SIG-M5 (cell line): ENCODE data around the gene S1PR3.
"Not testable (repeated sequence)": the region's sequence is repeated elsewhere in the genome, so short reads cannot be mapped to it uniquely, and the experiment has no call there.

Source experiments
- DNase-seq: peaks from one replicate; lab custom pipeline; 2025; lab: John Stamatoyannopoulos, UW

Gene S1PR3

DNA sequence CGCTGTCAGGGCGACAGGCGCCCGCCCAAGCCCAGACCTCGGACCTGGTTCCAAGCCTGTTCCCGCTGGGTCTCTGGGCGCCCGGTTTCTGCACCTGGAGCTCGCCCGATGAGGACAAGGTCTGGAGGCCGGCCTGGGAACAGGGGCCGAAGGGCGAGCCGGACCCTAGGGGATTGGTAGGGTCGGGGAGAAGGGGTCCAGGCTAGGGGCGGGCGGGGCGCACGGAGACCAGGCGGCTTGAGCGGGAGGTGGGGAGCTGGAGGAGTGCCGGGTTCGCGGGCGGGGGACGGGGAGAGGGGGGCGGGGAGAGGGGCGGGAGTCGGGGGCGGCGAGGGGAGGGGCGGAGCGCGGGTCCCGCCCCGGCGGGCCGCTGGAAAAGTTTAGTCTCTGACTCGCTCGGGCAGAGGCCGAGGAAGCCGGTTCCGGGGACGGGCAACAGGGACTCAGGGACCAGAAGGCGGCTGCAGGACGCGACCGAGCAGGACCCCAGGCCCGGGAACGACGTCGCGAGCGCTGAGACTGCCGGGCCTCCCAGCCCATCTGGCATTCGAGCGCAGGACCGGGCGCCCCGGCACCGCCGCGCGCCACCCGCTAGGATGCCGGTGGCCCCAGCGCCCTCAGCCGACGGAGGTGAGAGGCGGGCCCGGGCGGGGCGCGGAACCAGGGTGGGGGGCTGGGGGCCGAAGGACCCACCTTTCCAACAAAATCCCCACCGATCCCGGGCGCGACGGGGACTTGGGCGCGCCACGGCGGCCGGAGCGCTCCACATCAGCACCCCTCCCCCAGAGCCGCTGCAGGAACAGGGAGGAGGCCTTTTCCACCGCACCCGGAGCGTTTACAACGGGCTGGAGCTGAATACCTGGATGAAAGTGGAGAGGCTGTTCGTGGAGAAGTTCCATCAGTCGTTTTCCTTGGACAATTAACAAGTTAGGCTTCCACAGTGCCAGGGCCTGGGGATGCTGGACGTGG lies at the start of gene S1PR3:
Gene S1PR3 (plus strand): TSS at position 403 of the 969 bp plus-strand sequence. CDS start 9,733 bp downstream, outside the sequence.
- DNase-seq = no peak

DNA sequence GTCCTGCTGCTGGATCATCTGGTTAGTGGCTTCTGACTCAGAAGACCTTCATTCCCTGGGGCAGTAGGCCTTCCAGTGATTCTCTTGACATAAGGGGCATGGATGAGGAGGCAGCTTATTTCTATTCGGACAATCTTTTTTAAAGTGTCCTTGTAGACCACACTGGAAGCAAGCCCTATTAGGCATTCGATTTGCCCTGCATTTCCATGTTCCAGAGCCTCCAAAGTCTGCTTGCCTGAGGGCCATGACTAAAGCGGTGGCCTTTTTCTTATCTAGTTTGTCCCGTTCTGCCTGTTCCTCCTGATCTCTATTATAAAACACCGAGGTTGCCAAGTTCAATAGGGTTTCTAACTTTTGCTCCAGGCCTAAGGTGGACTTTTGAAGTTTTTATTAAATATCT lies 49.7 kb upstream of the S1PR3 start:
- not testable (repeated sequence) for DNase-seq

DNA sequence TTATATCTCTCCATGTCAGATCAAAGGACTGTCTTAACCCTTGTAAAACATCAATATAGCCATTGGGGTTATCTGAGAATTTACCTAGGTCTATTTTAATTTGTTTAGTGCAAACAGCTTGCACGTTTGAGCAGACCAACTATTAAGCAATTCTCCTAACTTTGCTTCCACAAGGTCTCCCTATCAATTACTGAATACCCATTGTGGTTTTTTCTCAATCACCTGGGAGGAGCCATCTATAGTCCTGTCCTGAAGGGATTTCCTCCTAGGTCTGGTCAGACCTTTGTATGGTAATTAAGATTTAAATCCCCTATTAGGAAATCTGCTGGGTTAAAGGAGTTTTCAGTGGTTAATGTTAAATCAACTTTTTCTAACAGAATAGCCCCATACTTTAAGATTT lies 48.9 kb upstream of the S1PR3 start:
- no peak for DNase-seq

DNA sequence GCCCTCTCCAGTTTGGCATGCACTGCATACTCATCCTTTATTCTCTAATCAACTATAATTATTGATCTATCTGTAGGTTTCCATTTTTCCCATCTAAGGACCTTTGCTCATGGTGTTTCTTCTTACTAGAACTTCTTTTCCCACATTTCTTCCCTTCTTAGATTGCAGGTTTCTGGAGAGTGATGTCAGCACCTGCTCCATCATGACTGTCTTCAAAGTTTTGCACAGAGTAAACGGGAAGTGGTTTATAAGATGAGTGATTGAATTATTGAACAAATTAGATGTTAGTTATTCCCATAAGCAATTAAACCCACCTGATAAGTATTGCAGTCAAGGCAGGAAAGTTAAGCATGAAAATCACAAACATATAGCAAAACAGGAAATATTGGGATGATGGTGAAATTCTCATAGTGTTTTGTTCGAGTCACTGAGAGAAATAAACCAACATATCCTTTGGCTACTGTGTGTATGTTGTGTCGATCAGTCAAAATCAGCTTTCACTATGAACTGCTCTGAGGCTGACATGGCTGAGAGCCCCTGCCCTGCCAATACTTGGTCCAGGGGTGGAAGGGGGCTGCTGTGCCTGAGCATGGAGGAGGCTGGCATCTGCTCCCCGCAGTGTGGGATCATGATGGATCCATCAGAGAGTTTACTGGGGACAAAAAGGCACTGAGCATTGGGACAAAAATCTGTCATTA lies 45.5 kb upstream of the S1PR3 start:
- no peak for DNase-seq

DNA sequence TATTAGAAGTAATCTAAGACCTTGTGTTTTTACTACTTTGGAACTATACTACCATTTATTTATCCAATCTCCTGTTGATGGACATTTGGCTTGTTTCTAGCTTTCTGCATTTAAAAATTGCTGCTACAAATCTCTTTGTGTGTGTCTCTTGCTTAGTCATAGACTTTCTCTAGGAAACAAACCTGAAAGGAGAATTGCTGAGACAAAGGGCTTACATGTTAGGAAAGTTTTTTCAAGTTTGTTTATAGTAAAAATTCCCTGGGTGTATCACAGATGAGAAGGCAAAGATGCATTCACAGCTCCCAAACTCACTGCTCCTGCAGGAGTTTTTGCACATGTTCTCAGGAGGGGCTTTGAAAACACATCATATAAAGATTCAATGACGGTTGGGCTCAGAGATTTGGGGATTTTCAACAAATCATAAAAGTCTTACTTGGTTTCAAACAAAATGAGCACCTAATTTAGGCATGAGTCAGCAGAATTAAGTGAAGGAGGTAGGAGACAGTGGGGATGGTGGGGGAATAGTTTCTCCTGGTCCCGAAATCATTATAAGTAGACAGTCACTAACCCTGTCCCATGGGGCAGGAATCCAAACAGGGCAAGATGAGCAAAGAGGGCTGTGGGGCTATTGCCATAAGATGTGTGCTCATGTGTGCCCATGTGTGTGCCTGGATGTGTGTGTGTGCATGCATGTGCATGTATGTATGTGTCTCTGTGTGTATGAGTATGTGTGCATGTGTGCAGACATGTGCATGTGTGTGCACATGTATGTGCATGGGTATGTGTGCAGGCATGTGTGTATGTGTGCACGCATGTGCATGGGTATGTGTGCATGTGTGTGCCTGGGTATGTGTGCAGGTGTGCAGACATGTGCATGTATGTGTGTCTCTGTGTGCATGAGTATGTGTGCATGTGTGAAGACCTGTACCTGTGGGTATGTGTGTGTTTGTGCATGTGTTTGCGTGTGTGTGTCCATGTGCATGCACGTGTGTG lies 43.4 kb upstream of the S1PR3 start:
- no peak for DNase-seq

- no peak for DNase-seq
These were observed 41.8 kb upstream of the S1PR3 start for GRCh38 chr9:88949425-88949824.

DNA sequence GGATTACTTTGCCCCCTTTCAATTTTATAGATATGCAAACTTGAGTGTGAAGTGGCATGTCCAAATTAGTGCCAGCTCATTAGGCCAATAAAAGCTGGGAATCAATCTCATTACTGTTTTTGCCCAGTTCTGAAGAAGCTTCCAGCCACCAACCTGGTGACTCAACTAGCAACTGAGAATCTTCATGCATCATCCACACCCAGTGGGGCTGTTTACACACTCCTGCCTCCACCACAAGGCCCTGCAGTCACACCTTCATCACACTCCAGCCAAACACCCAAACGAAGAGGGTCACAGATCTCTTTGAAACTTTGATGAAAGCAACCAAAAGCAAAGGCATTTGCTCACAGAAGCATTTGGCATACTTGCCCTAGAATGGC lies 41.3 kb upstream of the S1PR3 start:
- no peak for DNase-seq

GRCh38 chr9:88950341-88951154 lies 40.7 kb upstream of the S1PR3 start:
- DNase-seq = no peak

DNA sequence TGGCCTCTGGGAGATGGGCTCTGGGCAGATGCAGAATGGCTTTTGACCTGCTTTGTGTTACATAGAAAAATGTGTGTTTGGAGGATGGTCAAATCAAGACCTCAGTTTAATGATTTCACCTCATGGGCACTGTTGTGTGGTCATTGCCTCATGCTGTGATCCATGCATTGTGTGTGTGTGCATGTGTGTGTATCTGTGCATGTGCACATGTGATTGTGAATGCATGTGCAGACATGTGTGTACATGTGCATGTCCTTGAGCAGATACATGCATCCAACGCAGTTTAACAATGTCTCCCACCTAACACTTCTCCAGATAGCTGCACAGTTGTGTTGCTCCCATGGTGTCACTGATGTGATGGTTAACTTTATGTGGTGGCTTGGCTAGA lies 40.1 kb upstream of the S1PR3 start:
- no peak for DNase-seq

DNA sequence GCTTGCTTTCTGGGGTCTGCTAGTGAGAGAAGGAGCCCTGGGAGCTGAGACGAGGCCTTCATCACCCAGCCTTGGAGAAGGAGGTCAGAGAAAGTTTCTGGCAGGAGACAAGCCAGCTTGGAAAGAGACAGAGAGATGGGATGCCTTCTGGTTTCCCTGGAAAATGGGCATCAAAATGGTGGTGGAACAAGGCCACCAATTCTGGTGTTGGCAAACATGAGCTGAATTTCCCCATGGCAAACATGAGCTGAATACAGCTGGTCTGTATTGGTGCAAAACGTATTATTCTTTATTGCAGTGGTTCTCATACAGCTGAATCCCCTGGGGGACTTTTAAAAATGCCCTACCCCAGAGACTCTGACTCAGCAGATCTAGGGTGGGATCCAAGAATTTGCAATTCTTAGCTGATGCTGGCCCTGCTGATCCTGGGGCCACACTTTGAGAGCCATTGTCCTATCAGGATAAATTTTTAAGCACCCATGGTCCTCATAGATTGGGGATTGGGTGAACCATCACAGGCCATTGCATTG lies 39.1 kb upstream of the S1PR3 start:
- DNase-seq = no peak

DNA sequence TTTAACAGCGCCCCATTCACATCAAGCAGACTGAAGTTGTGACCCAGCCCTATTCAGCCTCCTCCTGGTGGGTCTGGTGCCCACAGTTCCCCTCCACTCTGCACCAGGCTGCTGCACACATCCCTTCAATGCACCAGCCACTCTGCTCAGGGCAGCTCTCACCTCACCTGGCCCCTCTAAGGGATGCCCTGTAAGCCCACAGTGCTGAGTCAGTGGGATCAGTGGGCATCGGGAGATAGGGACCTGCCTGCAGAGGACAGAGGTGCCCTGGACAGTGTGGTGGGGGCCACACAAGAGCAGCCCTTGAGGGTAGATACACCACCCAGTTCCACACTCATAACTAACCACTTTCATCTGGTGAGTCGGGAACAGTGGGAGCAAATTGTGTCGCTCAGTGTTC lies 38.3 kb upstream of the S1PR3 start:
- DNase-seq = no peak

GRCh38 chr9:88953381-88954029 lies 37.8 kb upstream of the S1PR3 start:
- no peak for DNase-seq

DNA sequence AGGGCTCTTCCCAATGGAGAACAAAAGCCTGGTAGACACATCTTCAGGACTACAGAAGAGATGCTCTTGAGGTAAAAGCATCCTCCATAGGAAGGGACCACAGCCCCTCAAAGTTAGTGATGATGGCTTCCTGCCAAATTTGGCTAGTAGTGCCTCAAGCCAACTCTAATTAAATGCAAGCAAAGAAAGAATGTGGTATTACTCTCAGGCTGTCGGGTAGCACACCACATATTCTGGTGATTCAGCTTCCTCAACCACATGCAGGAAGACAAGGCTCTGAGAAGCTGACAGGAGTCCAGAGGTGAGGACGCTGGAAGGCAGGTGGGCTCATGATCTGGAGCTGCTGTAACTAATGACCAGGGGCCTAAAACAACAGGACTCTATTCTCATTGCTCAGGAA lies 37.2 kb upstream of the S1PR3 start:
- no peak for DNase-seq

GRCh38 chr9:88957526-88957925 lies 33.7 kb upstream of the S1PR3 start:
- no peak for DNase-seq

GRCh38 chr9:88959727-88960469 lies 31.4 kb upstream of the S1PR3 start:
- no peak for DNase-seq

DNA sequence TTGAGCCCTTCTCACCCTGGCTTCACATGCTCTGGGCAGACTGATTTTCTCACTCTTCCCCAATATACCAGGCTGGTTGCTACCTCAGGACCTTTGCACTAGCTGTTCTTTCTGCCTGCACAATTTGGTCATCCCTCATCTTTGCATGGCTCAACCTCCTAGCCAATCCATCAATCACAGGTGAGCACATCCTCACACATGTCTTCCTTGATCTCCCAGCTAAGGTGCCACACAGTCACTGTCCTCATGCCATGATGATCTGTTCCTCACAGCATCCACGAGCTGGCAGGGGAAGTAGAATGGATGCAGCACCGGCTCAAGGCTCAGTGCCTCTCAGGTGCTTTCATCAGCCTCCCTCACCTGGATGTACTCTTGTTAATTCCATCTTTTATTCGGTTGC lies 30.6 kb upstream of the S1PR3 start:
- no peak for DNase-seq

DNA sequence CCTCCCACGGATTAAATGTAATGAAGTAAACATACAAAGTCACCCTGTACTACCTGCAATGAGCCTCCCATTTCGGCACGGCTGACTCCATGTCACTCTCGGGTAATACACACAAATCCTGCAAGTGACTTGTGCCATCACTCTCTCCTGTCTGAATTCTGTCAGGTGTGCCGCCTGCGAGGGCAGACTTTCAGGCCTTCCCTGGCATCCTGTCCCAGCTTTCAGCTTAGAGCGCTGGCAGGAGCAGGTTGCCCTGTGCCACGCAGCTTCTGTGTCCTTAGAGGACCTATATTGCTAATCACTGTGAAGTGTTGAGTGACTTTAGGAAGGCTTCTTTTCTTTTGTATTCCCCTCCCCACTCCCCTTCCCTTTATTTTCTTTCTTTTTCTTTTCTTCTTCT lies 25.8 kb upstream of the S1PR3 start:
- no peak for DNase-seq

DNA sequence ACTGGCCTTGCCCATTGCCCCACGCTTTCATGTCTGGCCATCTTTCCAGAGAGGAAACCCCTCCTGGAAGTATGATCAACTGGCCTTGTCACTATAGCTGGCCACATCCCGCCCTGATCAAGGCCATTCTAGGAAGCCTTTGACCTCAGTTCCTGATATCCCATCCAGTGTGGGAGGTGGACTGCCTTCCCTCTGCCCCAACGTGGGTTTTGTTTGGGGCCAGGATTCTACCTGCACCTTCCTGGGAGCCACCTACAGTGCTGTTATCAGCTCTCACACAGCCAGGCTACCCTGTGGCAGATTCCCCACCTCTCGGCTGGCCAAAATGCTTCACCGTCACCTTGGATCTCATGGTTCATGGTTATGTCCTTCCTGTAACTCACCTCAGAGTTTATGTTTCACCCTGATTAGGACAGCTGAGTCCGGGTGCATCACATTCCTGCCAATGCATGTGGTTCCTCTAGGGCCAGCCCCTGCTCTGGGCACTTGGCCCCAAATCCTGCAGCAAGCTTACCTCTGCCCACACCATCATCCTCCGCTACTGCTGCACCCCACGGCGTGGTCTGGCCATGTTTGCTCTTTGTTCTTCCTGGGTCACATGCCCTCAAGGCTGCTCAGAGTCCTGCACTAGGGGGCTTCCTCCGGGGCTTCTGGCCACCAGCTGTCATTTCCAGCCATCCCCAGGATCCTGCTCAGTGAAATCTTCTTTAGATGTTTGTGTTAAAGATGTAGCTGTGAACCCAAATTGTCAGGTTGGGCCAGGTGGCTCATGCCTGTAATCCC lies 24.2 kb upstream of the S1PR3 start:
- DNase-seq = no peak

DNA sequence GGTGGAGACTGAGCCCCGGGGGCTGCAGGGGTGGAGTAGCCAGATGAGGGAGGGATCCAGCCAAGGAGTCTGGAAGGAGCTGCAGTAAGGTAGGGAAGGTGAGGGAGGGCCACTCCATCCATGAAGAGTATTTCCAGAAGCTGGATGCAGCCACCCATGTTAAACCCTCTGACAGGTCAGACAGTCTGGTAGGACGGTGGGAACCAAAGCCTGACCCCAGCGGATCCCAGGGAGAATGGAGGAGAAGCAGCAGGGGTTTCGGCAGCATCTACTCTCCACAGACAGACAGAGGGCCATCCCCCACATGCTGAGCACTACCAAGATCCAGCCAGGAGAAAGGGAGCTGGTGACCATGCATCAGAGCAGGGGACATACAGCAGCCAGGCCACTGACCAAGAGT lies 22.5 kb upstream of the S1PR3 start:
- DNase-seq = no peak
